IPS-15b (cell line): ENCODE data around the gene MYCN.
A peak's percentile ranks its signal among the peaks of the same experiment; 100 is the strongest.

Source experiments
- H3K27me3 ChIP-seq: one replicate; pipeline ENCODE4 v1.6.1; 2013; ENCODE audit warnings: low read length; ENCODE audit not compliant: control insufficient read depth, insufficient read depth
- H3K36me3 ChIP-seq: one replicate; pipeline ENCODE4 v1.6.1; 2013; ENCODE audit warnings: low read length; ENCODE audit not compliant: control insufficient read depth, insufficient read depth
- H3K4me1 ChIP-seq: one replicate; pipeline ENCODE4 v1.6.1; 2013; ENCODE audit warnings: mild to moderate bottlenecking, low read length; ENCODE audit not compliant: control insufficient read depth, insufficient read depth
- H3K4me3 ChIP-seq: one replicate; pipeline ENCODE4 v1.5.1; 2013; ENCODE audit warnings: low read depth, low read length
- H3K9ac ChIP-seq: one replicate; pipeline ENCODE4 v1.6.1; 2013; ENCODE audit warnings: low read depth, mild to moderate bottlenecking, low read length
- H3K9me3 ChIP-seq: one replicate; pipeline ENCODE4 v1.6.1; 2013; ENCODE audit warnings: mild to moderate bottlenecking, low read length; ENCODE audit not compliant: control insufficient read depth, insufficient read depth

MYCN gene

GRCh38 chr2:15936277-15937104 lies 3.9 kb upstream of the MYCN start:
- Histone ChIP-seq H3K36me3 (no peaks in the 10 kb centered on the region), H3K9ac (no peak overlapping the region), H3K27me3 (no peaks in the 10 kb centered on the region), H3K9me3 (no peaks in the 10 kb centered on the region), H3K4me3 (no peak overlapping the region), H3K4me1 (peaks cover 20% of the 10 kb centered on the region)

DNA sequence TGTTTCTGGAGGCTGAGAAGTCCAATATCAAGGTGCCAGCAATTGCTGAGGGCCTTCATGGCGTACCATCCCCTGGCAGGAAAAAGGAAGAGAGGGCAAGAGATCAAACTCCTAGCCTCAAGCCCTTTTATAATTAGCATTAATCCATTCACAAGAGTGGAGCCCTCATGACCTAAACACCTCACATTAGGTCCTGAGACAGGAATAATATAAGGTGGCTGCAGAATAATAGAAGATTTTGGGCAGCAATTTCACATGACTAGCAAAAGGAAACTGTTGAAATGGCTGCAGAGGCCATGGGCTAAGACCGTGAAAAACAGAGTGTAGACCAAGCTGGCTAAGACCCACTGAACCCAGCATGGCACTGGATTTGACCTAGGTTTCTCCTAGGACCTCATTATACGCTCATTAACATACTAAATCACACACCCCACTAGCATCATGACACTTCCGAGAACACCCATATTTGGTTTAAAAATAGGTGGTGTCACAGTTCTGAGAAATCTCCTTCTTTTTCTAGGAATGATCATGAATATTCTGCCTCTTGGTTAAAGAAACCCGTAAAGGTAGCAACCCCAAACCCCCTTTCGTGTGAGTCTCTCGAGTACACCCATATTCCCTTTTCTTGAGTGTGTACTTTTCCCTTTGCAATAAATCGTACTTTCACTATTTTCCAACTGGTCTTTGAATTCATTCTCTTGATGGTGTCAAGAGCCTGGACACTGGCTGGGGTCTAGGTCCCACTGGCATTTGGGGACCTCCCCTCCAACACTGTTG lies 3.1 kb upstream of the MYCN start:
- peaks cover 4% of the 10 kb centered on the region for H3K36me3 ChIP-seq
- no peaks in the 10 kb centered on the region for H3K27me3 ChIP-seq
- no peak overlapping the region for H3K4me3 ChIP-seq
- no peak overlapping the region for H3K9ac ChIP-seq
- H3K4me1 ChIP-seq: peaks cover 20% of the 10 kb centered on the region
- H3K9me3 ChIP-seq: no peaks in the 10 kb centered on the region

DNA sequence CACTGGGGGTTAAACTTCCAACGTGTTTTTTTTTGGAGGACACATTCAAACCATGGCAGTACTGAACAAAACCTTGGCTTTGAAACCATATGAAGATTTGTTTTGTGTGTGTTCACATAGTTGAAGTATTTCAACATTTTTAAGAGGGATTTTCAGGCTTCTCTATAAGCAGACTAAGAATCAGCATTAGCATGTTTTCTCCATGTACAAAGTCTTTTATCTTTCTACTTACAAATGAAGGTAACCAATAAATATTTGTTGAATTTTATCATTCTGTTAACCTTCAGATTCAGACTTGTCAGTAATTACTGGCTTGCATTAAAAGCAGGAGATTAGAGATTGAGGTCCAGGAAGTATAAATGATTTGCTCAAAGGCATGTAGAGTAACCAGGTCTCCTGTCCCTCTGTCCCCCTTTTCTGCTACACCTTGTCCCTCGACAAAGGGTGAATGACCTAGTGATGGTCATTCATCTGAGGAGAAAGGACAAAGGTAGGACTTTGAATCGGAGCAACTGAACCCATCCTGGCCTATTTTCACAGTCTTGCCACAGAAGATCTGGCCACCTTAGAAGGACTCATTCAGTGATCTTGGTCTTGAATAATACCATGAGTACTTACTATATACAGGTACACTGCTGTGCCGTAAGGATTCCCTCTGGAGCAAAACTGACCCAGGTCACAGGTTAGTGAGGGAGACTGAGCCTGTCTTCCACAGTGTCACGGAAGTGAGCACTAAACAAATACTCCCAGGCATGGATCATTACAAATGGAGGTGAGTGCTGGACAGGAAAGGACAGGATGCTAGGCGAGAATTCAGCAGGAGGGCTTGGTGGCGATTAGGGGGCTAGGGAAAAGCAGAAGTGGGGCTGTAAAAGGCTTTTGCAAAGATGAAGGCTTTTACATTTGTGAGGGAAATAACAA lies 2.2 kb upstream of the MYCN start:
- Histone ChIP-seq H3K36me3 (peaks cover 4% of the 10 kb centered on the region), H3K9me3 (no peaks in the 10 kb centered on the region), H3K4me1 (peaks cover 20% of the 10 kb centered on the region), H3K27me3 (no peaks in the 10 kb centered on the region), H3K9ac (no peak overlapping the region), H3K4me3 (no peak overlapping the region)

GRCh38 chr2:15938803-15939555 lies 1.4 kb upstream of the MYCN start:
- Histone ChIP-seq H3K36me3 (peaks cover 4% of the 10 kb centered on the region), H3K27me3 (no peaks in the 10 kb centered on the region), H3K9me3 (no peaks in the 10 kb centered on the region), H3K4me3 (peak overlapping the region; percentile 80), H3K9ac (no peak overlapping the region), H3K4me1 (peaks cover 20% of the 10 kb centered on the region)

DNA sequence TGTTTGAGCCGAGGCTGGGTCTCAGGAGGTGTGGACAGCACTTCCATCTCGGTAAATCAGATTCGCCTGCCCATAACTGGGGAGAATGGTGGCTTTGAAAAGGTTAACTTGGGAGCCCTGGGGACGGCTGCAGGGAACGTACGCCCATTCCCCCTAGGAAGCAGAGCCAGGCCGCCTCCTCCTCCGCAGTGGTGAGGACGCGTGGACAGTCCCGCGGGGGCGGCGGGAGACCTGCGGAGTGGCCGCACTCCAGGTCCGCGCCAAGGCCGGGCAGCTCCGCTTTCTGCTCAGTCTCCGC lies 845 bp upstream of the MYCN start:
- H3K9me3 ChIP-seq: no peaks in the 10 kb centered on the region
- peak overlapping the region; percentile 54 for H3K9ac ChIP-seq
- H3K4me3 ChIP-seq: peak overlapping the region; percentile 80
- H3K4me1 ChIP-seq: peaks cover 20% of the 10 kb centered on the region
- H3K27me3 ChIP-seq: no peaks in the 10 kb centered on the region
- peaks cover 4% of the 10 kb centered on the region for H3K36me3 ChIP-seq

GRCh38 chr2:15940661-15941480 lies 521 bp downstream of the MYCN start:
- Histone ChIP-seq H3K27me3 (no peaks in the 10 kb centered on the region), H3K4me3 (peak overlapping the region; percentile 80), H3K9me3 (no peaks in the 10 kb centered on the region), H3K36me3 (peaks cover 13% of the 10 kb centered on the region), H3K9ac (peak overlapping the region; percentile 83), H3K4me1 (peaks cover 18% of the 10 kb centered on the region)

DNA sequence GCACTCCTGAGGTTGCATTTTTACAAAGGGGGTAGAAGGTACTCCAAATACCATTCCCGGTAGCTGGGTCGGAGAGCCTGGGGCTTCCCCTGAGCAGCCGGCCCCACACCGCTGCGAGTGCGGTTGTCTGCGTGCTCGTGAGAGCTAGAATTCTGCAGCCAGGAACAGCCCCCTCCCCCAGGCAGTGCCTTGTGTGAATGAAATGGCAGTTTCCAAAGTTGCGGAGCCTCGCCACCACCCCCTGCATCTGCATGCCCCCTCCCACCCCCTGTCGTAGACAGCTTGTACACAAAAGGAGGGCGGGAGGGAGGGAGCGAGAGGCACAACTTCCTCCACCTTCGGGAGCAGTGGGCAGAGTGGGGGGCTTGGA lies 1.1 kb downstream of the MYCN start:
- H3K36me3 ChIP-seq: peaks cover 18% of the 10 kb centered on the region
- H3K9ac ChIP-seq: peak overlapping the region; percentile 87
- no peaks in the 10 kb centered on the region for H3K9me3 ChIP-seq
- H3K4me3 ChIP-seq: peak overlapping the region; percentile 80
- H3K27me3 ChIP-seq: no peaks in the 10 kb centered on the region
- H3K4me1 ChIP-seq: peaks cover 16% of the 10 kb centered on the region

- Histone ChIP-seq H3K9ac (peak overlapping the region; percentile 87), H3K36me3 (peaks cover 19% of the 10 kb centered on the region), H3K4me1 (peaks cover 14% of the 10 kb centered on the region), H3K4me3 (peak overlapping the region; percentile 80), H3K27me3 (no peaks in the 10 kb centered on the region), H3K9me3 (no peaks in the 10 kb centered on the region)
Observed at GRCh38 chr2:15941871-15942710, 1.7 kb downstream of the MYCN start.

DNA sequence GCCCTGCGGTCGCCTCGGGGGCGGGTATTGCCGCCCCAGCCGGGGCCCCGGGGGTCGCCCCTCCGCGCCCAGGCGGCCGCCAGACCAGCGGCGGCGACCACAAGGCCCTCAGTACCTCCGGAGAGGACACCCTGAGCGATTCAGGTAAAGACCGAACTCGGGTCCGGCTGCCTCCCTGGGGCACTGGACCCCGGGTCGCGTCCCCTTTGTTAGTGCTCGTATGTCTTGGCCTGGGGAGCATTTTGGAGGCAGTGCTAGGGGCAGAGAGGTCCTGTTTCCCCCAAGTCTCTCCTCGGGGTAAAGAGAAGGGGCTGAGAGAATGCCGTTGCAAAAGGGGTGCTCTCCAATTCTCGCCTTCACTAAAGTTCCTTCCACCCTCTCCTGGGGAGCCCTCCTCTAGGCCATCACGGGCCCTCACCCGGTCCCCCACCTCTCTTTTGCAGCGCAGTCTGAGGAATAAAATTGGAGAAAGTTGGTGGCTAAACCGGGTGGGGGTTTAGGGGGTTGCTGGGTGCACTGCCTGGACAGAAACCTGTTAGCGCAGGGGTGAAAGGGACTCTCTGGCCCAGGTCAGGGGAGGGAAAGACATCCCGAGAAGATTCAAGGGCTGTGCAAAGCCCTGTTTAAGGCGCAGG lies 2.5 kb downstream of the MYCN start:
- Histone ChIP-seq H3K9me3 (no peaks in the 10 kb centered on the region), H3K27me3 (no peaks in the 10 kb centered on the region), H3K9ac (peak overlapping the region; percentile 88), H3K4me1 (peaks cover 12% of the 10 kb centered on the region), H3K4me3 (peak overlapping the region; percentile 80), H3K36me3 (peaks cover 19% of the 10 kb centered on the region)
